ENCODE measurements around the gene CCDC63. TPM values are rescaled to one million over a fixed set of nuclear protein-coding genes. Genes with fewer than 3 reads are reported as not detected.

CCDC63 gene
- total RNA-seq, 2 donors from 2014 or later = not detected

- no peak for TF ChIP-seq CTCF (IDR thresholded peaks at IDR 0.05)
- Histone ChIP-seq H3K9me3 (no peaks in the 10 kb centered on the region), H3K36me3 (no peaks in the 10 kb centered on the region), H3K27ac (no peak overlapping the region), H3K4me1 (ENCODE audit: control insufficient read depth in 1 of 2, low read depth in 2 of 2) (no peaks in the 10 kb centered on the region), H3K4me3 (no peak overlapping the region), H3K27me3 (replicated peaks; ENCODE audit: insufficient read depth) (no peaks in the 10 kb centered on the region)
- ATAC-seq (ENCODE audit: insufficient number of reproducible peaks, low FRiP score, low read depth) (no peak), DNase-seq (ENCODE audit: low spot score) (no peak)
Observed at GRCh38 chr12:110907583-110907982, 60.8 kb downstream of the CCDC63 start.

GRCh38 chr12:110908377-110909152, 61.8 kb downstream of the CCDC63 start:
- Histone ChIP-seq H3K36me3 (no peaks in the 10 kb centered on the region), H3K27ac (no peak overlapping the region), H3K9me3 (no peaks in the 10 kb centered on the region), H3K4me3 (no peak overlapping the region), H3K4me1 (ENCODE audit: control insufficient read depth in 1 of 2, low read depth in 2 of 2) (no peaks in the 10 kb centered on the region), H3K27me3 (replicated peaks; ENCODE audit: insufficient read depth) (no peaks in the 10 kb centered on the region)
- DNase-seq (ENCODE audit: low spot score) = no peak
- no peak for ATAC-seq (ENCODE audit: insufficient number of reproducible peaks, low FRiP score, low read depth)
- no peak for TF ChIP-seq CTCF (IDR thresholded peaks at IDR 0.05)

- Histone ChIP-seq H3K4me3 (no peak overlapping the region), H3K27me3 (replicated peaks; ENCODE audit: insufficient read depth) (no peaks in the 10 kb centered on the region), H3K36me3 (no peaks in the 10 kb centered on the region), H3K9me3 (no peaks in the 10 kb centered on the region), H3K4me1 (ENCODE audit: control insufficient read depth in 1 of 2, low read depth in 2 of 2) (no peaks in the 10 kb centered on the region), H3K27ac (no peak overlapping the region)
- ATAC-seq (ENCODE audit: insufficient number of reproducible peaks, low FRiP score, low read depth) (no peak), DNase-seq (ENCODE audit: low spot score) (no peak)
- no peak for TF ChIP-seq CTCF (IDR thresholded peaks at IDR 0.05)
Observed at GRCh38 chr12:110912263-110912662, 65.5 kb downstream of the CCDC63 start.

- H3K4me1 ChIP-seq (ENCODE audit: control insufficient read depth in 1 of 2, low read depth in 2 of 2) = no peaks in the 10 kb centered on the region
- no peaks in the 10 kb centered on the region for H3K27me3 ChIP-seq (replicated peaks; ENCODE audit: insufficient read depth)
- H3K36me3 ChIP-seq = no peaks in the 10 kb centered on the region
- no peaks in the 10 kb centered on the region for H3K9me3 ChIP-seq
- ATAC-seq (ENCODE audit: insufficient number of reproducible peaks, low FRiP score, low read depth) (no peak), DNase-seq (ENCODE audit: low spot score) (no peak)
- H3K4me3 ChIP-seq = no peak overlapping the region
- no peak for TF ChIP-seq CTCF (IDR thresholded peaks at IDR 0.05)
- H3K27ac ChIP-seq = no peak overlapping the region
Observed at GRCh38 chr12:110913119-110914056, 66.6 kb downstream of the CCDC63 start.

GRCh38 chr12:110916295-110916875, 69.6 kb downstream of the CCDC63 start:
- Histone ChIP-seq H3K4me1 (ENCODE audit: control insufficient read depth in 1 of 2, low read depth in 2 of 2) (no peaks in the 10 kb centered on the region), H3K36me3 (no peaks in the 10 kb centered on the region), H3K27ac (no peak overlapping the region), H3K27me3 (replicated peaks; ENCODE audit: insufficient read depth) (no peaks in the 10 kb centered on the region), H3K4me3 (no peak overlapping the region), H3K9me3 (no peaks in the 10 kb centered on the region)
- TF ChIP-seq CTCF (IDR thresholded peaks at IDR 0.05) = no peak
- ATAC-seq (ENCODE audit: insufficient number of reproducible peaks, low FRiP score, low read depth) = no peak
- DNase-seq (ENCODE audit: low spot score) = no peak

Measured in thoracic aorta (tissue), 2 donors.